ENCODE data around the gene SYT1.

SYT1 gene

DNA sequence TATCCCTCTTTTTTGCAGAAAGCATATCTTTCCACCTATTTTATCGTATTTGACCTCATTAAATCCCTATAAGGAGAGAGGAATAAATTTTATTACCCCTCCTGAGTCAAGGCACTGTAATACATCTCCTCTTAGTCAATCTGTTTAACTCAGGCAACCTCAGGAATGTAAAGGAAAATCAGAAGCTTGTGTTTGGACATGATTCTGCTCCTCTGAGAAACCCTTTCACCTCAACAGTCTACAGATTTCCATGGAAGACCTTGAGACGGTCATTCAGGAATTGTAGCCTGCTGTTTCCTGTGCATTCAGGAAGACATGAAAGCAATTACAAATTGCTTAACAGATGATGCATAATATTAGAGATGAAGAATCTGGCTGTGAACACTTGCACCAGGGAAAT is 465.4 kb downstream of the SYT1 start:
- H3K4me3 ChIP-seq (ENCODE audit: low read depth, low read length): no peak overlapping the region
- H3K36me3 ChIP-seq (ENCODE audit: control insufficient read depth in 2 of 2, insufficient read depth in 1 of 2, low read length in 2 of 2): no peaks in the 10 kb centered on the region
- POLR2A ChIA-PET: no interaction called here
- no peaks in the 10 kb centered on the region for H3K4me1 ChIP-seq (ENCODE audit: control insufficient read depth, insufficient read depth, low read length)
- no peaks in the 10 kb centered on the region for H3K9me3 ChIP-seq (ENCODE audit: control insufficient read depth, insufficient read depth, low read depth, low read length)
- TF ChIP-seq ZFP3 (tag by site-specific recombination; IDR thresholded peaks at IDR 0.05; ENCODE audit: low read depth): no peak
- TF ChIP-seq, protein P1, sequence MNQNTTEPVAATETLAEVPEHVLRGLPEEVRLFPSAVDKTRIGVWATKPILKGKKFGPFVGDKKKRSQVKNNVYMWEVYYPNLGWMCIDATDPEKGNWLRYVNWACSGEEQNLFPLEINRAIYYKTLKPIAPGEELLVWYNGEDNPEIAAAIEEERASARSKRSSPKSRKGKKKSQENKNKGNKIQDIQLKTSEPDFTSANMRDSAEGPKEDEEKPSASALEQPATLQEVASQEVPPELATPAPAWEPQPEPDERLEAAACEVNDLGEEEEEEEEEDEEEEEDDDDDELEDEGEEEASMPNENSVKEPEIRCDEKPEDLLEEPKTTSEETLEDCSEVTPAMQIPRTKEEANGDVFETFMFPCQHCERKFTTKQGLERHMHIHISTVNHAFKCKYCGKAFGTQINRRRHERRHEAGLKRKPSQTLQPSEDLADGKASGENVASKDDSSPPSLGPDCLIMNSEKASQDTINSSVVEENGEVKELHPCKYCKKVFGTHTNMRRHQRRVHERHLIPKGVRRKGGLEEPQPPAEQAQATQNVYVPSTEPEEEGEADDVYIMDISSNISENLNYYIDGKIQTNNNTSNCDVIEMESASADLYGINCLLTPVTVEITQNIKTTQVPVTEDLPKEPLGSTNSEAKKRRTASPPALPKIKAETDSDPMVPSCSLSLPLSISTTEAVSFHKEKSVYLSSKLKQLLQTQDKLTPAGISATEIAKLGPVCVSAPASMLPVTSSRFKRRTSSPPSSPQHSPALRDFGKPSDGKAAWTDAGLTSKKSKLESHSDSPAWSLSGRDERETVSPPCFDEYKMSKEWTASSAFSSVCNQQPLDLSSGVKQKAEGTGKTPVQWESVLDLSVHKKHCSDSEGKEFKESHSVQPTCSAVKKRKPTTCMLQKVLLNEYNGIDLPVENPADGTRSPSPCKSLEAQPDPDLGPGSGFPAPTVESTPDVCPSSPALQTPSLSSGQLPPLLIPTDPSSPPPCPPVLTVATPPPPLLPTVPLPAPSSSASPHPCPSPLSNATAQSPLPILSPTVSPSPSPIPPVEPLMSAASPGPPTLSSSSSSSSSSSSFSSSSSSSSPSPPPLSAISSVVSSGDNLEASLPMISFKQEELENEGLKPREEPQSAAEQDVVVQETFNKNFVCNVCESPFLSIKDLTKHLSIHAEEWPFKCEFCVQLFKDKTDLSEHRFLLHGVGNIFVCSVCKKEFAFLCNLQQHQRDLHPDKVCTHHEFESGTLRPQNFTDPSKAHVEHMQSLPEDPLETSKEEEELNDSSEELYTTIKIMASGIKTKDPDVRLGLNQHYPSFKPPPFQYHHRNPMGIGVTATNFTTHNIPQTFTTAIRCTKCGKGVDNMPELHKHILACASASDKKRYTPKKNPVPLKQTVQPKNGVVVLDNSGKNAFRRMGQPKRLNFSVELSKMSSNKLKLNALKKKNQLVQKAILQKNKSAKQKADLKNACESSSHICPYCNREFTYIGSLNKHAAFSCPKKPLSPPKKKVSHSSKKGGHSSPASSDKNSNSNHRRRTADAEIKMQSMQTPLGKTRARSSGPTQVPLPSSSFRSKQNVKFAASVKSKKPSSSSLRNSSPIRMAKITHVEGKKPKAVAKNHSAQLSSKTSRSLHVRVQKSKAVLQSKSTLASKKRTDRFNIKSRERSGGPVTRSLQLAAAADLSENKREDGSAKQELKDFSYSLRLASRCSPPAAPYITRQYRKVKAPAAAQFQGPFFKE (tag by site-specific recombination; IDR thresholded peaks at IDR 0.05; ENCODE audit: borderline replicate concordance): no peak
- no peak for TF ChIP-seq MEIS1 (CRISPR knock-in tag; IDR thresholded peaks at IDR 0.05; ENCODE audit: borderline replicate concordance)
- no peak for TF ChIP-seq ZNF140 (tag by site-specific recombination; IDR thresholded peaks at IDR 0.05)
- TF ChIP-seq ZNF248 (tag by site-specific recombination; IDR thresholded peaks at IDR 0.05): no peak
- TF ChIP-seq ZNF23 (tag by site-specific recombination; IDR thresholded peaks at IDR 0.05; ENCODE audit: borderline replicate concordance): no peak
- no peak for TF ChIP-seq ZNF112 (tag by site-specific recombination; IDR thresholded peaks at IDR 0.05)
- no peak for TF ChIP-seq ZNF623 (tag by site-specific recombination; IDR thresholded peaks at IDR 0.05)
- TF ChIP-seq ZNF155 (tag by site-specific recombination; IDR thresholded peaks at IDR 0.05): no peak
- TF ChIP-seq ZBTB17 (tag by site-specific recombination; IDR thresholded peaks at IDR 0.05): no peak
- TF ChIP-seq ZNF776 (tag by site-specific recombination; IDR thresholded peaks at IDR 0.05; ENCODE audit: borderline replicate concordance): no peak
- no peak for TF ChIP-seq REST (tag by site-specific recombination; IDR thresholded peaks at IDR 0.05)
- no peak for TF ChIP-seq ZNF791 (tag by site-specific recombination; IDR thresholded peaks at IDR 0.05)
- no peak for TF ChIP-seq ZNF404 (tag by site-specific recombination; IDR thresholded peaks at IDR 0.05)
- TF ChIP-seq ZNF394 (tag by site-specific recombination; IDR thresholded peaks at IDR 0.05; ENCODE audit: borderline replicate concordance): no peak
- H3K27ac ChIP-seq (ENCODE audit: extremely low read depth, low read depth, low read length): no peak overlapping the region
- CTCF ChIA-PET: no interaction called here

- ChIA-PET CTCF (no interaction called here), POLR2A (no interaction called here)
- Histone ChIP-seq H3K4me1 (ENCODE audit: control insufficient read depth, insufficient read depth, low read length) (no peaks in the 10 kb centered on the region), H3K4me3 (ENCODE audit: low read depth, low read length) (no peak overlapping the region), H3K9me3 (ENCODE audit: control insufficient read depth, insufficient read depth, low read depth, low read length) (no peaks in the 10 kb centered on the region), H3K27ac (ENCODE audit: extremely low read depth, low read depth, low read length) (no peak overlapping the region), H3K36me3 (ENCODE audit: control insufficient read depth in 2 of 2, insufficient read depth in 1 of 2, low read length in 2 of 2) (no peaks in the 10 kb centered on the region)
- TF ChIP-seq ZNF362 (tag by site-specific recombination; IDR thresholded peaks at IDR 0.05) (no peak), ZNF433 (tag by site-specific recombination; IDR thresholded peaks at IDR 0.05; ENCODE audit: low read depth) (no peak), YY2 (tag by site-specific recombination; IDR thresholded peaks at IDR 0.05) (no peak), ZNF747 (tag by site-specific recombination; IDR thresholded peaks at IDR 0.05) (no peak), ZNF670 (tag by site-specific recombination; IDR thresholded peaks at IDR 0.05; ENCODE audit: low read depth) (no peak)
- TF ChIP-seq, protein P2, sequence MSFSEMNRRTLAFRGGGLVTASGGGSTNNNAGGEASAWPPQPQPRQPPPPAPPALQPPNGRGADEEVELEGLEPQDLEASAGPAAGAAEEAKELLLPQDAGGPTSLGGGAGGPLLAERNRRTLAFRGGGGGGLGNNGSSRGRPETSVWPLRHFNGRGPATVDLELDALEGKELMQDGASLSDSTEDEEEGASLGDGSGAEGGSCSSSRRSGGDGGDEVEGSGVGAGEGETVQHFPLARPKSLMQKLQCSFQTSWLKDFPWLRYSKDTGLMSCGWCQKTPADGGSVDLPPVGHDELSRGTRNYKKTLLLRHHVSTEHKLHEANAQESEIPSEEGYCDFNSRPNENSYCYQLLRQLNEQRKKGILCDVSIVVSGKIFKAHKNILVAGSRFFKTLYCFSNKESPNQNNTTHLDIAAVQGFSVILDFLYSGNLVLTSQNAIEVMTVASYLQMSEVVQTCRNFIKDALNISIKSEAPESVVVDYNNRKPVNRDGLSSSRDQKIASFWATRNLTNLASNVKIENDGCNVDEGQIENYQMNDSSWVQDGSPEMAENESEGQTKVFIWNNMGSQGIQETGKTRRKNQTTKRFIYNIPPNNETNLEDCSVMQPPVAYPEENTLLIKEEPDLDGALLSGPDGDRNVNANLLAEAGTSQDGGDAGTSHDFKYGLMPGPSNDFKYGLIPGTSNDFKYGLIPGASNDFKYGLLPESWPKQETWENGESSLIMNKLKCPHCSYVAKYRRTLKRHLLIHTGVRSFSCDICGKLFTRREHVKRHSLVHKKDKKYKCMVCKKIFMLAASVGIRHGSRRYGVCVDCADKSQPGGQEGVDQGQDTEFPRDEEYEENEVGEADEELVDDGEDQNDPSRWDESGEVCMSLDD (tag by site-specific recombination; IDR thresholded peaks at IDR 0.05): no peak
- TF ChIP-seq, protein P3, sequence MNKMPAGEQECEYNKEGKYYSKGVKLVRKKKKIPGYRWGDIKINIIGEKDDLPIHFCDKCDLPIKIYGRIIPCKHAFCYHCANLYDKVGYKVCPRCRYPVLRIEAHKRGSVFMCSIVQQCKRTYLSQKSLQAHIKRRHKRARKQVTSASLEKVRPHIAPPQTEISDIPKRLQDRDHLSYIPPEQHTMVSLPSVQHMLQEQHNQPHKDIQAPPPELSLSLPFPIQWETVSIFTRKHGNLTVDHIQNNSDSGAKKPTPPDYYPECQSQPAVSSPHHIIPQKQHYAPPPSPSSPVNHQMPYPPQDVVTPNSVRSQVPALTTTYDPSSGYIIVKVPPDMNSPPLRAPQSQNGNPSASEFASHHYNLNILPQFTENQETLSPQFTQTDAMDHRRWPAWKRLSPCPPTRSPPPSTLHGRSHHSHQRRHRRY (tag by site-specific recombination; IDR thresholded peaks at IDR 0.05): no peak
Observed at GRCh38 chr12:79331870-79332269, 467.3 kb downstream of the SYT1 start.

All from HEK293 (cell line).